Activated CD8-positive, alpha-beta memory T cell treated with anti-CD3 and anti-CD28 coated beads for 36 hours (primary cell): ENCODE measurements around the gene CERS2. TPM values are rescaled to one million over a fixed set of nuclear protein-coding genes. Genes with fewer than 3 reads are reported as not detected.

Experiments
- CTCF ChIA-PET: fragments of 350-600 bp; sonication (Branson Sonifier 250); formaldehyde crosslinking; loops from one replicate; lab custom pipeline; 2021; ENCODE audit warnings: antibody characterized with exemption; lab: Charles Lee
- POLR2A ChIA-PET: fragments of 350-600 bp; sonication (Branson Sonifier 250); formaldehyde crosslinking; loops from one replicate; lab custom pipeline; 2021; ENCODE audit warnings: antibody characterized with exemption; lab: Charles Lee
- total RNA-seq, 2 experiments: library from RNA; stranded (reverse); gene quantifications; one replicate each; pipeline ENCODE4 v1.2.3, GENCODE V29; 2021

The CERS2 gene
- total RNA-seq, 2 experiments from 2014 or later, result 210 to 218 TPM

GRCh38 chr1:151001602-151002001 is 27.0 kb upstream of the CERS2 start:
- CTCF ChIA-PET, result interaction anchor here (0.7 kb wide), 1 partner anchor 22 kb away, joined by 4 read pairs; no protein-coding TSS in a partner anchor
- POLR2A ChIA-PET, result no interaction called here

- POLR2A ChIA-PET, result no interaction called here
- CTCF ChIA-PET, result interaction anchor here (0.8 to 1.6 kb wide), 3 partner anchors 19 to 78 kb away, joined by 3 to 10 read pairs (median 3); no protein-coding TSS in a partner anchor
These were observed 25.8 kb upstream of the CERS2 start for GRCh38 chr1:151000408-151000807.

- POLR2A ChIA-PET, result no interaction called here
- CTCF ChIA-PET, result interaction anchor here (0.8 to 1.6 kb wide), 5 partner anchors 18 to 100 kb away, joined by 3 to 10 read pairs (median 3); no protein-coding TSS in a partner anchor
These were observed 25.3 kb upstream of the CERS2 start for GRCh38 chr1:150999926-151000325.

DNA sequence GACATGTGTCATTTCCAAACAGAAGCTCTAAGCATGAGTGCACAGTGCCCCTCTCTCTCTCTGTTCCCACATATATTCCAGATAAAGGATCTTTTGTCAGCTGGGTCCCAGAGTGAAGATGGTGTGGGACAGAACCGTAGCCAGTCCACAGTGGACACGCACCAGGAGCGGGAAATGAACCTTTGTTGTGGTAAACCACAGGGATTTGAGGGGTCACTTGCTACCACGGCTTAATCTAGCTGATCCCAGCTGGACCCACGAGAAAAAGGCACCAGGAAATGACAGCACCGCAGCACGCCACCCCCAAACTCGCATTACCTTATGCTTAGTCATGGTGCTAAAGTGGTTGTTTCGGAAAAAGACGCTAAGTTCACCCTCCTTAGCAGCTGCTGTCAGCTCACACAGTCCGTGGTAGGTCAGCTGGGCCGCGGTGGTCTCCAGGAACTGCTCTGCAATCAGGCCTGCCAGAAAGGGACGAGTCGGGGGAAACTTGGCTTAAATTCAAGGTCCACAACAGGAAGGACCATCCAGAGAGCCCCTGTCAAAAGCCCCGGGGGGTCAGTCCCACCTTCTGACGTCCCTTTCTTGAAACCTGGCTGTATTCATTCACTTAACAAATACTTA is 24.5 kb upstream of the CERS2 start:
- CTCF ChIA-PET, result interaction anchor here (0.9 to 1.6 kb wide), 4 partner anchors 18 to 100 kb away, joined by 3 to 10 read pairs (median 3); no protein-coding TSS in a partner anchor
- POLR2A ChIA-PET, result no interaction called here

DNA sequence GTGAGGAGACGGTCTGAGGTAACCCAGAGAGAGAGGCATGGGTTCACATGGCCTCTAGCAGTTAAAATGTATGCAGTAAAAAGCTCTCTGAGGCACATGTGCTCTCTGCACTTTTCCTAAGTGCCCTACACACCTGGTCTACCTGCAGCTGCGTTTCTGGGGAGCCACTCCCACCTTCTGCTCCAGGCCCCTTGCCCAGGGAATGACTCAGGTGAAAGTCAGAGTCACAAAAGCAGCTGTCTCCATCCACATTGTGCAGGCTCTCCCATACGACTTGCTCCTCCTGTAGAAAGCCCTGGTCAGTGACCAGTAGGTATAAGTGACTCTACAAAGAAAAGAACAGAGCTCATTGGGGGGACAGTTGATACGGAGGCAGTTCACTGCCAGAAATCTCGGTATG is 23.3 kb upstream of the CERS2 start:
- ChIA-PET CTCF (no interaction called here), POLR2A (no interaction called here)

DNA sequence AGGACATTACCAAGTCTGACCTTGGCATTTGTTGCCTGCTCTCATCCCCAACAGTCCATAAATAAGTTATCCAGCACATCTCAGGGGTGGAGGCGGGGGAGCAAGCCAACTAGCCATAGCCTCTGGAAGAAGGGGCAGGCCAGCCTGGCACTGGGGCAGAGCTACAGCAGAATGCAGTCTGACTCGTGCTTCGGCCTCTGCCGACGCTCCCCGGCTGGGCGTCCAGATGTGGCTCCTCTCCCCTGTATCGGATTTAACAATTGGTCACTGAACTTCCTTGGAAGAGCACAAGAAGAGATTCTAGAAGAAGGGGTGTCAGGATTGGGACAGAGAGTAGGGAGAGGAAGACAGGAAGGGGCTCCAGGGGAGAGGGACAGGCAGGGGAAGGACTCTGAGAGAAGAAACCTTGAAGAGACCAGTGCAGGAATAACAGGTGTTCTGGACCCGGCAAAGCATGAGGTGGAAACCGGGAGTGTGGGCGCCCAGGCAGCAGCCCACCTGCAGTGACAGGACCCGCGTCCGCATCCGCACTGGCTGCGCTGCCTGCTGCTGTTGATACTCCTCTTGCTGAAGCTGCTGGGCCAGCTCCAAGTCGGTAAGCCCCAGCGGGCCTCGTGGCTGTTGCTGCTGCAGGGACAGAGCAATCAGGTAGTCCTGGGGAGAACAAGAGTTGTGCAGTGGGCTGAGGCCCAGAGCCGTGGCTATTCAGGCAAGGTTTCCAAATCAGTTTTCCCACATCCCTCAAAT is 22.7 kb upstream of the CERS2 start:
- POLR2A ChIA-PET, result no interaction called here
- CTCF ChIA-PET, result interaction anchor here (1.7 to 3.5 kb wide), 3 partner anchors 9 to 24 kb away, joined by 6 to 27 read pairs (median 15); partner anchors contain the start of genes ANXA9 and MINDY1

GRCh38 chr1:150995896-150996295 is 21.3 kb upstream of the CERS2 start:
- ChIA-PET POLR2A (interaction anchor here (0.7 kb wide), 1 partner anchor 176 kb away, joined by 3 read pairs; no protein-coding TSS in a partner anchor), CTCF (interaction anchor here (0.9 to 3.5 kb wide), 10 partner anchors 10 to 436 kb away, joined by 3 to 27 read pairs (median 4); partner anchors contain the start of genes ANXA9 and MINDY1)

- ChIA-PET POLR2A (no interaction called here), CTCF (interaction anchor here (1.0 to 3.5 kb wide), 10 partner anchors 8 to 436 kb away, joined by 3 to 27 read pairs (median 4); partner anchors contain the start of genes ANXA9 and MINDY1)
These were observed 20.8 kb upstream of the CERS2 start for GRCh38 chr1:150995460-150995859.

GRCh38 chr1:150994248-150994647 is 19.6 kb upstream of the CERS2 start:
- ChIA-PET POLR2A (no interaction called here), CTCF (interaction anchor here (0.5 to 3.5 kb wide), 5 partner anchors 9 to 55 kb away, joined by 3 to 27 read pairs (median 13); partner anchors contain the start of genes ANXA9 and MINDY1)

- POLR2A ChIA-PET, result interaction anchor here (0.6 kb wide), 2 partner anchors 77 to 171 kb away, joined by 5 to 7 read pairs; no protein-coding TSS in a partner anchor
- CTCF ChIA-PET, result interaction anchor here (0.6 kb wide), 1 partner anchor 234 kb away, joined by 3 read pairs; no protein-coding TSS in a partner anchor
These were observed 18.0 kb upstream of the CERS2 start for GRCh38 chr1:150992626-150993025.

DNA sequence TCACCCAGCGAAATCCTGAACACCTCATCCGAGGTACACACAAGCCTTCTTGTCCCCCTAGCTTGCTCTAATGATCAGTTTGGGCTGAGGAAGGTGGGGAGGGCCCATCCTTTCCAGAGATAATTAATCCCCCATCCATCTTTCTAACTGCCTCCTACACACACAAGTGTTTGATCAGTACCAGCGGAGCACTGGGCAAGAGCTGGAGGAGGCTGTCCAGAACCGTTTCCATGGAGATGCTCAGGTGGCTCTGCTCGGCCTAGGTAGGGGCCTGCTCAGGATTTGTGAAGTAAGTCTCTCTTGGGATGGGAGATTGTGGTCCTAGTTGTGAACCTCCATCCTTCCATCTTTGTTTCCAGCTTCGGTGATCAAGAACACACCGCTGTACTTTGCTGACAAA is 13.3 kb upstream of the CERS2 start:
- CTCF ChIA-PET, result interaction anchor here (0.5 to 1.2 kb wide), 2 partner anchors 8 to 164 kb away, joined by 3 to 8 read pairs; no protein-coding TSS in a partner anchor
- POLR2A ChIA-PET, result interaction anchor here (0.6 kb wide), 1 partner anchor 60 kb away, joined by 3 read pairs; no protein-coding TSS in a partner anchor

DNA sequence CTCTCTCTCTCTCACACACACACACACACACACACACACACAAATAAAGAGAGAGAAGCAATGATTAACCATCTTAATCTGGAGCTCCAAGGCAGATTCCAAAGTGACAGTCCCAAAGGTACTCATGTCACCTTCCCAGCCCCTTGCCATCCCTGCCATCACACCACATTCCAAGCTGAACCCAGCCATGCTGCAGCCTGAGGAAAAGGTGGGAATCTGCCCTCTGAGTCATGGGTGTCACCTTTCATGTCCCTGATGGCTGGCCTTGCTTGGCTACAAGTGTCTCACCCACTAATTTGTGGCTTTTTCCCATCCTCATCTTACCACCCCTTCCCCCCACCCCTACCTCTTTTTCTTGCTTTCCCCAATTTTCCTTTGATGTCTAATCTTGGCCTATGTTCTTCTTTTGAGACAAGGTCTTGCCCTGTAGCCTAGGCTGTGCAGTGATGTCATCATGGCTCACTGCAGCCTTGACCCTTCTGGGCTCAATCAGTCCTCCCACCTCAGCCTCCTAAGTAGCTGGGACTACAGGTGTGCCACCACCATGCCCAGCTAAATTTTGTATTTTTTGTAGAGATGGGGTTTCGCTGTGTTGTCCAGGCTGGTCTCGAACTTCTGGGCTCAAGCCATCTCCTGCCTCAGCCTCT is 10.7 kb upstream of the CERS2 start:
- POLR2A ChIA-PET, result no interaction called here
- CTCF ChIA-PET, result interaction anchor here (1.5 to 2.7 kb wide), 2 partner anchors 10 to 39 kb away, joined by 3 to 13 read pairs; no protein-coding TSS in a partner anchor

DNA sequence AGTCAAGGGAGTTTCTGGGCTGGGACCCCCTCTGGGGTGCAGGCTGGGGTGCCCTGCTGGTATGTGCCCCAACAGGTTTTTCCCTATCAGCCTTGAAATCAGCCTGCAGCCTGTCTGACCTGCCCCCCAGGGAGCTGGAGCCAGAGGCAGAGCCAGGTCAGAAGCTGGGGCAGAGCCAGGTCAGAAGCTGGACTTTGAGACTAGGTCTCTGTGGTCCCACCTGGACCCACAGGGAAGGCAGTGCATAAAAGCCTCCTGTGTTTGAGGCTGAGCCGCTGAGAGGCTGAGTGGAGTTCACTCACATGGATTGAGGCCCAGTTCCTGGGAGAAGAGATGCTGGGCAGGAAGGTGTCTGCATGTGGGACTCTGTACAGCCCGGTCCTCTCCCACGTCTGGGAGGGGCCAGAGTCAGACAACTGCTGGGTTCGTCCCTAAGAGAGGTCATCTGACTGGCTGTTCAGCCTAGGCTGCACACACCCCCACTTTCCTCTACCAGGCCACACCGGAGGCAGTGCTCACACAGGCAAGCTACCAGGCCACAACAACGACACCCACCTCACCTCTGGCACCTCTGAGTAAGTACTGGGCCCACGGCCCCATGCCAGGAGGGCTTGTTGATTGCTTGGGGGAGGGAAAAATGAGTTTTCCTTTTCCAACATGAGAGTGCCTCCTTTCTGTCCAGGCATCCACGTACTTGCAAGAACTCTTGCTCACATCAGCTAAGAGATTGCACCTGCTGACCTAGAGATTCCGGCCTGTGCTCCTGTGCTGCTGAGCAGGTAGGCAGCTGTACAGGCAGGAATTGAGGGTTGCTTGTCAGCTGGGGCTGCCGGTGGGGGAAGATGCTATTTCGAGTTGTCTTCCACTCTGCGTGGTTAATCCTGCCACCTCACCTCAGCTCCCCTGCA is 7.4 kb upstream of the CERS2 start, which contains the start of gene ANXA9:
Gene ANXA9, plus strand, starts transcription at position 488 of the 908 bp plus-strand sequence. CDS start 814 bp downstream, outside the sequence.
- POLR2A ChIA-PET, result no interaction called here
- CTCF ChIA-PET, result interaction anchor here (0.5 to 3.5 kb wide), 7 partner anchors 8 to 110 kb away, joined by 3 to 27 read pairs (median 3); no protein-coding TSS in a partner anchor

DNA sequence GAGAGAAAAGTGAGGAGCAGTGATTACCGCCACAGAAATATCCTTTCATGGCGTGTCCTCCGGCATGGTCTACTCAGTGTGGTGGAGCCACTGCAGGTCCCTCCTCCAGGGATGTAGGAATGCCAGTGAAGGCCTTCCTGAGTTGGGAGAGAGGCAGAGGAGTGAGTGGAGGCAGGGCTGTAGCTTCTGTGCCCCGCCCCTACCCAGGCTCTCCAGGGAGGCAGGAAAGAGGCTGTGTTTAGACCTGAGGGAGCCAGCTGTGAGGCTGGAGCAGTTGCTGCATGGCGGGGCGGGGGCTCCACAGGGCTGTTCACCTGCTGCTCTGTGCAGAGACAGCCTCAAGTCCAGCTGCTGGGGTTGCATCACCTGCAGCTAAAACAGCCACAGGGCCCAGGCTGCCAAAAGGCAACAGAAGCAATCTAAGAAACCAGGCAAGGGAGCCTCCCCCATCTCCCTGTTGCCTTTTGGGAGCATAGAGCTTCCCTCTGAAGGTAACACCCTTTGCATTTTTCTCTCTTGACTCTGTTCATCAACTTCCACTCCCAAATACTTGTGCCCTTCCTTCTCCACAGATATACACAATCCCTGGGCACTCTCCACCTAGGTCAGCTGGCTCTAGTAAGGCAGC is 6.7 kb upstream of the CERS2 start:
- POLR2A ChIA-PET, result interaction anchor here (0.6 kb wide), 1 partner anchor 33 kb away, joined by 5 read pairs; no protein-coding TSS in a partner anchor

DNA sequence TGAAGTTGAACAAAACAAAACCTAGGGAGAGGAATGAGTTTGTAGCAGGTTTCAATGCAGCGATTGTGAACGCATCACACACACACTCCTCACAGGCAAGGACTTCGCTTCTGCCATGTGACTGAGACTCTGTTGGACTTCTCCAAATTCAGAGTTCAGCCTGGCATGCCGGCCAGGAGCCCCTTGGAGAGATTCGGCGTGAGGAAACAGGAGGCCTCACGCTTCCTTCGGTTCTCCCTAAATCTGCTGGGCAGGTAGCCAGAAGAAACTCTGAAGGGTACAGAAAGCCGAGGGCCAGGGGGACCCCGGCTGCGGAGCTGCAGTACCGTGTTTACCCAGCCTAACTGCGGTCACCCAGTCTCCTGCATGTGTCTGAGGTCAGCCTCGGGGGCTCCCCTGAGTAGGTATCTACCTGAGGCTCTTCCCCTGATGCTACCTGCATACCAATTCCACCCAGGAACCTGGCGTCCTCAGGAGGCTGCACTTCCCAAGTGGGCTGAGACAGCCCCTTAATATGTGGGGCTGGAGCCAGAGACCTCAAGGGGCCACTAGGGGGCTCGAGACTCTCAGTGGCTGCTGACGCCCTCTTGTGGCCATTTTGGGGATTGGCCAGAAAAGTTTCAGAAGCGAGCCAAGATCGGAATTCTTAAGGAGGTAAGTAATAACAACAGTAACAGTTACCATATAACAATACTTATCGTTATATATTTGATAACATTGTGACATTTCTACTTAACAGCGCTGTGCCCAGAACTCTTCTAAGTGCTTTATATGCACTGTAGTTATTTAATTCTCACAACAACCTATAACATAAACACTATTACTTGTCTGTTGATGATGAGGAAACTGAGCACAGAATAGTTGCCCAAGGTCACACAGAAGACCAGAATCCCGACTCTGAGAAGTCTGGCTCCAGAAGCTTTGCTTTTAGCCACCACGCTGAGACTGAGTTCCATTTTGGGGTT is 4.7 kb upstream of the CERS2 start:
- ChIA-PET POLR2A (no interaction called here), CTCF (interaction anchor here (0.9 to 3.5 kb wide), 12 partner anchors 9 to 463 kb away, joined by 3 to 27 read pairs (median 4); partner anchors contain the start of genes C1orf56 and FALEC)

More for the DNA sequence above, 6.7 kb upstream of the CERS2 start:
- CTCF ChIA-PET, result interaction anchor here (0.6 to 3.5 kb wide), 6 partner anchors 7 to 465 kb away, joined by 3 to 27 read pairs (median 4); partner anchors contain the start of gene FALEC
